GOT3 (cell line): Measurements from ENCODE around the gene CDC14C.

Source experiments
- DNase-seq: peaks from one replicate; lab custom pipeline; 2025; ENCODE audit warnings: mixed read lengths; lab: John Stamatoyannopoulos, UW

Gene CDC14C

GRCh38 chr7:48976253-48976652, 51.9 kb downstream of the CDC14C start:
- DNase-seq: no peak

- DNase-seq: no peak
These were observed 52.5 kb downstream of the CDC14C start for GRCh38 chr7:48976850-48977249.
